ENCODE measurements around the gene TPCN1.

DNA sequence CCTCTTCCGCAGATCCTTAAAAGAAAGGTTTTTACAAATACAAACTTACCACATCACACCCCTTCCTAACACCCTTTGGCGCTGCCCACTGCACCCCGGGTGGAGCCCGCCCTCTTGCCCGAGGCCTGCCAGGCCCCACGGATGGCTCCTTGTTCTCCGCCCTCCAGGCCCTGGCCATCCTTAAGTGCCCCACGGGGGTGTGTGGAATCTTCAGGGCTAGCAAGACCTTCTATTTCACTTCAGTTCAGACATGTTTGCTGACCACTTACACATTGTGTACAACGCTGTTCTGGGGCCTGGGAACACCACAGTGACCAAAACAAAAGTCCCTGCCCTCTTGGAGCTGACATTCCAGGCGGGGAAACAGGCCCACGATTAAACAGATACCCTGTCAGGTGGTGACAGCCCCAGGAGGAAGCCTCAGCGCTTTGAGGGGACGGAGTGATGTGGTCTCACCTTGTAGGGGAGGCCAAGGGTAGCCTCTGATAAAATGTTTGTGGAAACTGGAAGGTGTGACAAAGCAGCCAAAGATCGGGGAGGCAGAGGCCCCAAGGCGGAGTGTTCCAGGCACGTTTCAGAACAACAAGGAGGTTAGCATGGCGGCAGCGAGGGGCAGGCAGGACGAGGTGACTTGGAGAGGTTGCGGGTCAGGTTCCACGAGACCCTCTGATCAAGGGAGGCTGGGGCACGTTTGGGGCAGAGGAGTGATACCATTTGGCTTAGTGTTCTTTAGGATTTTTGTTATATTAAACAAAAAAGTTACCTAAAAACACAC, 27.0 kb downstream of the TPCN1 start:
- TF ChIP-seq TAF1 (IDR thresholded peaks at IDR 0.05; ENCODE audit: low read depth, low read length) (no peak), POLR2A (IDR thresholded peaks at IDR 0.05; ENCODE audit: low read depth, low read length) (no peak), POLR2AphosphoS5 (IDR thresholded peaks at IDR 0.05; ENCODE audit: low read depth, low read length) (no peak)
